Vagina (tissue), 2 donors: ENCODE data around the gene SIGLEC11.

Experiments
- POLR2A ChIP-seq, 2 donors: fragments of 450-650 bp; IDR thresholded peaks; one replicate each; pipeline ENCODE4 v1.6.1; 2017; ENCODE audit warnings: antibody characterized with exemption in 2 of 2, mild to moderate bottlenecking in 2 of 2, moderate library complexity in 2 of 2
- TF ChIP-seq, protein P1 (sequence below), 3 experiments: fragments of 450-650 bp in 2 of 3; fragments of 200-600 bp in 1 of 3; sonication (generic) in 1 of 3; IDR thresholded peaks; one replicate each; pipeline ENCODE4 v1.5.1; 2017 to 2019; ENCODE audit warnings: antibody characterized with exemption in 3 of 3, mild to moderate bottlenecking in 2 of 3, moderate library complexity in 2 of 3

- TF ChIP-seq, protein P1, sequence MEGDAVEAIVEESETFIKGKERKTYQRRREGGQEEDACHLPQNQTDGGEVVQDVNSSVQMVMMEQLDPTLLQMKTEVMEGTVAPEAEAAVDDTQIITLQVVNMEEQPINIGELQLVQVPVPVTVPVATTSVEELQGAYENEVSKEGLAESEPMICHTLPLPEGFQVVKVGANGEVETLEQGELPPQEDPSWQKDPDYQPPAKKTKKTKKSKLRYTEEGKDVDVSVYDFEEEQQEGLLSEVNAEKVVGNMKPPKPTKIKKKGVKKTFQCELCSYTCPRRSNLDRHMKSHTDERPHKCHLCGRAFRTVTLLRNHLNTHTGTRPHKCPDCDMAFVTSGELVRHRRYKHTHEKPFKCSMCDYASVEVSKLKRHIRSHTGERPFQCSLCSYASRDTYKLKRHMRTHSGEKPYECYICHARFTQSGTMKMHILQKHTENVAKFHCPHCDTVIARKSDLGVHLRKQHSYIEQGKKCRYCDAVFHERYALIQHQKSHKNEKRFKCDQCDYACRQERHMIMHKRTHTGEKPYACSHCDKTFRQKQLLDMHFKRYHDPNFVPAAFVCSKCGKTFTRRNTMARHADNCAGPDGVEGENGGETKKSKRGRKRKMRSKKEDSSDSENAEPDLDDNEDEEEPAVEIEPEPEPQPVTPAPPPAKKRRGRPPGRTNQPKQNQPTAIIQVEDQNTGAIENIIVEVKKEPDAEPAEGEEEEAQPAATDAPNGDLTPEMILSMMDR (IDR thresholded peaks at IDR 0.05): no peak
- no peak for TF ChIP-seq POLR2A (IDR thresholded peaks at IDR 0.05)
Measured at GRCh38 chr19:49950590-49950948, 10.4 kb downstream of the SIGLEC11 start.
